Suprapubic skin (tissue), 4 donors: ENCODE results near the gene PCDH15. TPM values are rescaled to one million over a fixed set of nuclear protein-coding genes. Genes with fewer than 3 reads are reported as not detected.

Experiments used
- DNase-seq, 2 donors: peaks; one replicate each; pipeline ENCODE4 v3.0.0-alpha.2; 2019; ENCODE audit warnings: low spot score in 2 of 2
- H3K27ac ChIP-seq: fragments of 200-600 bp; sonication (generic); one replicate; pipeline ENCODE4 v1.5.1; 2019
- H3K27me3 ChIP-seq: fragments of 200-600 bp; sonication (generic); one replicate; pipeline ENCODE4 v1.5.1; 2019
- H3K36me3 ChIP-seq: fragments of 200-600 bp; sonication (generic); one replicate; pipeline ENCODE4 v1.5.1; 2019
- H3K4me1 ChIP-seq: fragments of 200-600 bp; sonication (generic); one replicate; pipeline ENCODE4 v1.5.1; 2019
- H3K4me3 ChIP-seq: fragments of 200-600 bp; sonication (generic); one replicate; pipeline ENCODE4 v1.5.1; 2019; ENCODE audit warnings: mild to moderate bottlenecking
- H3K9me3 ChIP-seq: fragments of 200-600 bp; sonication (generic); one replicate; pipeline ENCODE4 v1.5.1; 2019
- EP300 ChIP-seq: sonication (generic); formaldehyde crosslinking; IDR thresholded peaks from one replicate; pipeline ENCODE4 v1.6.1; 2017; ENCODE audit warnings: antibody characterized with exemption
- POLR2A ChIP-seq, 2 donors: fragments of 450-650 bp; IDR thresholded peaks; one replicate each; pipeline ENCODE4 v1.6.1; 2017; ENCODE audit warnings: antibody characterized with exemption in 2 of 2, mild to moderate bottlenecking in 2 of 2, moderate library complexity in 2 of 2
- POLR2AphosphoS5 ChIP-seq, 3 donors: sonication (generic); formaldehyde crosslinking; IDR thresholded peaks; one replicate each; pipeline ENCODE4 v1.6.1; 2017; ENCODE audit warnings: antibody characterized with exemption in 3 of 3
- WGBS: methylation state at CpG from one replicate; pipeline ENCODE4 v1.1.5; 2018; 5-methylcytosine and 5-hydroxymethylcytosine counted together
- total RNA-seq, 4 donors: library from RNA; depleted of rRNA; stranded (reverse); fragments of >200 nt; gene quantifications; one replicate each; pipeline ENCODE4 v1.1.0, GENCODE V29; 2016
- TF ChIP-seq, protein P1 (sequence below), 2 donors: fragments of 200-600 bp in 1 of 2; fragments of 450-650 bp in 1 of 2; sonication (generic) in 1 of 2; IDR thresholded peaks; one replicate each; pipeline ENCODE4 v1.5.1; 2016 to 2019; ENCODE audit warnings: antibody characterized with exemption in 2 of 2, mild to moderate bottlenecking in 1 of 2, moderate library complexity in 1 of 2

PCDH15 gene
- total RNA-seq, 4 donors from 2014 or later = 0.11 TPM; not detected in 3

DNA sequence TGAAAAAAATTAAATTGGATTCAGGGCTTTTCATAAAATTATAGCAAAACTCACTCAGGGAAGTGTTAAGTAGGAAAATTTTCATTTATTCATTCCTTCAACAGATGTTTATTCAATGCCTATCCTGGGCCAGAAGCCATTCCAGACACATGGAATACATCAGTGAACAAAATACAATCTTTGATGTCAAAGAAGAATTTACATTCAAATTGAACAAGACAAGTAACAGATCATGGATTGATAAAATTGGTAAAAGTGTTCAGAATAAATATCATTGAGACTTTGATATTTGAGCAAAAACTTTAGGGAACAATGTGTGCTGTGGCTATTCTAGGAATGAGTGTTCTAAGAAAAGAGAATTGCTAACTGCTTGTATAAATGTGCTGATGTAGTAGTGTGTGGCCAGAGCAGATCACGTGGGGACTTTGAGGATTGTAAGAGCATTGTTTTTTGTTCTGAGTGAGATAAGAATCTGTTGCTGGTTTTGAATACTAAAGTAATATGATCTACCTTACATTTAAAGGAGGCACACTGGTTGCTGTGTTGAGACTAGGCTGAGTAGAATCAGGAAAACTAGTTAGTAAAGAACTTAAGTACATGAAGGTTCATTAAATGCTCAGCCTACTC, 957.2 kb downstream of the PCDH15 start:
- Histone ChIP-seq H3K36me3 (no peaks in the 10 kb centered on the region), H3K27ac (no peak overlapping the region), H3K27me3 (no peaks in the 10 kb centered on the region), H3K4me1 (no peaks in the 10 kb centered on the region), H3K4me3 (no peak overlapping the region), H3K9me3 (no peaks in the 10 kb centered on the region)
- TF ChIP-seq POLR2AphosphoS5 (IDR thresholded peaks at IDR 0.05) (no peak), EP300 (no peak), POLR2A (IDR thresholded peaks at IDR 0.05) (no peak)
- TF ChIP-seq, protein P1, sequence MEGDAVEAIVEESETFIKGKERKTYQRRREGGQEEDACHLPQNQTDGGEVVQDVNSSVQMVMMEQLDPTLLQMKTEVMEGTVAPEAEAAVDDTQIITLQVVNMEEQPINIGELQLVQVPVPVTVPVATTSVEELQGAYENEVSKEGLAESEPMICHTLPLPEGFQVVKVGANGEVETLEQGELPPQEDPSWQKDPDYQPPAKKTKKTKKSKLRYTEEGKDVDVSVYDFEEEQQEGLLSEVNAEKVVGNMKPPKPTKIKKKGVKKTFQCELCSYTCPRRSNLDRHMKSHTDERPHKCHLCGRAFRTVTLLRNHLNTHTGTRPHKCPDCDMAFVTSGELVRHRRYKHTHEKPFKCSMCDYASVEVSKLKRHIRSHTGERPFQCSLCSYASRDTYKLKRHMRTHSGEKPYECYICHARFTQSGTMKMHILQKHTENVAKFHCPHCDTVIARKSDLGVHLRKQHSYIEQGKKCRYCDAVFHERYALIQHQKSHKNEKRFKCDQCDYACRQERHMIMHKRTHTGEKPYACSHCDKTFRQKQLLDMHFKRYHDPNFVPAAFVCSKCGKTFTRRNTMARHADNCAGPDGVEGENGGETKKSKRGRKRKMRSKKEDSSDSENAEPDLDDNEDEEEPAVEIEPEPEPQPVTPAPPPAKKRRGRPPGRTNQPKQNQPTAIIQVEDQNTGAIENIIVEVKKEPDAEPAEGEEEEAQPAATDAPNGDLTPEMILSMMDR (IDR thresholded peaks at IDR 0.05) = no peak
- no peak for DNase-seq
- WGBS = 0% methylated on average over 1 of the region's 1 CpG

DNA sequence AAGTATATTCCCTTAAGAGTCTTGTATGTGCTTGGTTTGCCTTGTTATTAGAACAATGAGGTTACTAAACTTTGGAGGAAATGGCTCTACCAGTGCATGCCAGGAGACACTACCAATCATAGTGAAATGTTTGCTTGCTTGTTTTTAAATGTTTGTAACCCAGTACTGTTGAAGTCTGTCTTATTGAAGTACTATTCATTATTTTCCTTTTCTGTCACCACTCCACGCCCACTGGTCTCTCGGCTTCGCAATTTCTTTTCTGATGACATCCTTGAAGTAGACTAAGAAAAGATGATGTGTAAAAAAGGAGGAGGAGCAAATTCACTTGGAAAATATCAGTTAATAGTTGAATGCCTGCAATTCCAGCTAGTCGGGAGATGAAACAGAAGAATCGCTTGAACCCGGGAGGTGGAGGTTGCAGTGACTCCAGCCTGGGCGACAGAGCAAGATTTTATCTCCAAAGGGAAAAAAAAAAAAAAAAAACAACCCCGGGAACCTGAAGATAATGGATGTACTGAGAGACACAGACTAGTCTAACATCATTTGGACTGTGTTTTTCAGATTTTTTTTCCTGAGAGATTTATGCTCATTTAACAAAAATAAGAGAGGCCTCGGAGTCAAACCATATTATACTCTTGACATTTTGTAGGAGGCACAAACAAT, 959.4 kb downstream of the PCDH15 start:
- TF ChIP-seq POLR2AphosphoS5 (IDR thresholded peaks at IDR 0.05) (no peak), POLR2A (IDR thresholded peaks at IDR 0.05) (no peak), EP300 (no peak)
- TF ChIP-seq, protein P1 (IDR thresholded peaks at IDR 0.05) = no peak

DNA sequence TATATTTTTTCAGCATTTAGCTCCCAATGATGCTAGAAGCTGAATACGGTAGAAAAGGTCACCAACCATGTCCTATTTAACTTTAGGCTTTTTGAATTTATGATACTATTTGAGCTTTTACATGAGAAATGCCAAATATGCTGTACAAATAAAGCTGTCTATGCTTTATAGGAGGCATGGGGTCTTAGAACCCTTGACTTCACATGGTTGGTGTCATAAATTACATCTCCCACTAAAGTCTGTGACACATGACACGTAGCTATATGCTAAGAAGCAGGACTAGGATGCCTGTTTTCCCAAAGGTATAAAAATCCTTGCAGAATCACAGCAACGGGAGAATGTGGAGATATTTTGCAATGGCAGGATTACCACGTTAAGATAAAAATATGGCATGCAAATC, 960.4 kb downstream of the PCDH15 start:
- Histone ChIP-seq H3K4me3 (no peak overlapping the region), H3K27ac (no peak overlapping the region), H3K4me1 (no peaks in the 10 kb centered on the region), H3K9me3 (no peaks in the 10 kb centered on the region), H3K36me3 (no peaks in the 10 kb centered on the region), H3K27me3 (no peaks in the 10 kb centered on the region)
- TF ChIP-seq EP300 (no peak), POLR2AphosphoS5 (IDR thresholded peaks at IDR 0.05) (no peak), POLR2A (IDR thresholded peaks at IDR 0.05) (no peak)
- TF ChIP-seq, protein P1 (IDR thresholded peaks at IDR 0.05) = no peak
- DNase-seq = no peak
- 50% methylated on average over 4 of the region's 4 CpGs for WGBS

More for the DNA sequence above, 959.4 kb downstream of the PCDH15 start:
- 24% methylated on average over 9 of the region's 9 CpGs for WGBS
- DNase-seq = no peak
- Histone ChIP-seq H3K27me3 (no peaks in the 10 kb centered on the region), H3K4me3 (no peak overlapping the region), H3K27ac (no peak overlapping the region), H3K9me3 (no peaks in the 10 kb centered on the region), H3K4me1 (no peaks in the 10 kb centered on the region), H3K36me3 (no peaks in the 10 kb centered on the region)

DNA sequence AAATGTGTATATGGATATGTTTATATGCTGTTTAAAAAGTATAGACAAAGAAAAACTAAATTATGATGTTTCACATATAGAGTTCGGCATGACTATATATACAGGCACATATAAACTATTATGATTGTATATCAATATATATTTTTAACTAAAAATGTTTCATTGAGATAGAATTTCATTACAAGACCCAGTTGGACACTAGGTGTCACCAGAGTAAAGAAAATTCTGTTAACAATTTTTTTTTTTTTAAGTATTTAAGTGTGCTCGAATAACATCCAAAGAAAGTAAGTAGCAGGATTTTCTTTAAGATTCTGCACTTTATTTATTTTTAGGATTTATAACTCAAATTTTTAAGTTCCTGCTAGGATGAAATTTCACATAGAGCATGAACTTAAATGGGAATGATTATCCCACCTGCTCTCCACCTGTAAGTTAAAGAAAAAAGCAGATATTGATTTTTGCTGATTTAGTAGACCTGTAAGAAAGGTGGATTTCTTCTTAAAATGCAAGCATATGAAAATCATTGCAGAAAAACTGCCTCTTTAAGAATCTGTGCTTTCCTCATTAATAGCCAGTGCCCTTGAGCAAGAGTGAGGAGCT, 961.5 kb downstream of the PCDH15 start:
- Histone ChIP-seq H3K4me3 (no peak overlapping the region), H3K9me3 (no peaks in the 10 kb centered on the region), H3K36me3 (no peaks in the 10 kb centered on the region), H3K27ac (no peak overlapping the region), H3K4me1 (no peaks in the 10 kb centered on the region), H3K27me3 (no peaks in the 10 kb centered on the region)
- 20% methylated on average over 2 of the region's 2 CpGs for WGBS
- TF ChIP-seq POLR2AphosphoS5 (IDR thresholded peaks at IDR 0.05) (no peak), EP300 (no peak), POLR2A (IDR thresholded peaks at IDR 0.05) (no peak)
- TF ChIP-seq, protein P1 (IDR thresholded peaks at IDR 0.05) = no peak
- DNase-seq = no peak

DNA sequence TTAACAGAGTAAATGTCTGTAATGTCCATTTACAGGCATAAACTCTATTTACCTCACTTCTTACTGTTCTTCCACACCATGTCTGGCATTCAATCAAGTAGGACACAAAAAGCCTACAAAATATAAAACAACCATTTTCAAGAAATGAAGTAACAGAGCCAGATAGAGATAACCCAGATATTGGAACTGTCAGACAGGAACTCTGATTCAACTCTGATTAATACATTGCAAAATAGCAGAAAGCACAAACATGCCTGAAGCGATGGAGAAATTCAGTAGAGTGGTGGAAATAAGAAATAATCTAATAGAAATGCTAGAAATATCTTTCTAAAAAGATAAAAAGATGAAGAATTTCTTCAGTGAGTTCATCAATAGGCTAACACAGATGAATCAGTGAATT, 964.4 kb downstream of the PCDH15 start:
- TF ChIP-seq EP300 (no peak), POLR2A (IDR thresholded peaks at IDR 0.05) (no peak), POLR2AphosphoS5 (IDR thresholded peaks at IDR 0.05) (no peak)
- TF ChIP-seq, protein P1 (IDR thresholded peaks at IDR 0.05) = no peak
- H3K27me3 ChIP-seq = no peaks in the 10 kb centered on the region

More for the DNA sequence above, 964.4 kb downstream of the PCDH15 start:
- WGBS = 68% methylated on average over 1 of the region's 1 CpG
- Histone ChIP-seq H3K9me3 (no peaks in the 10 kb centered on the region), H3K36me3 (no peaks in the 10 kb centered on the region), H3K4me3 (no peak overlapping the region), H3K4me1 (no peaks in the 10 kb centered on the region), H3K27ac (no peak overlapping the region)
- no peak for DNase-seq
